A673 (cell line): ENCODE measurements around the gene SULT2B1. TPM values are rescaled to one million over a fixed set of nuclear protein-coding genes. Genes with fewer than 3 reads are reported as not detected.

Experiments
- BruUV-seq: library from RNA; stranded (reverse); fragments of 400-500 nt; replicated peaks from 2 replicates; lab custom pipeline; 2021; lab: Mats Ljungman, UMichigan
- CTCF ChIA-PET: fragments of 300-600 bp; sonication (Branson Sonifier 250); formaldehyde crosslinking; loops from one replicate; lab custom pipeline; 2022; ENCODE audit warnings: antibody characterized with exemption; lab: Charles Lee
- POLR2A ChIA-PET: fragments of 300-600 bp; sonication (Branson Sonifier 250); formaldehyde crosslinking; loops from one replicate; lab custom pipeline; 2022; ENCODE audit warnings: antibody characterized with exemption; ENCODE audit not compliant: low non-redundant PET; lab: Charles Lee
- DNase-seq: peaks from one replicate; pipeline ENCODE4 v3.0.0-alpha.2; 2015; ENCODE audit warnings: low spot score
- H3K27ac ChIP-seq: fragments of 200-600 bp; sonication (generic); 2 replicates; pipeline ENCODE4 v1.5.1; 2016; ENCODE audit warnings: mixed run types, low read depth, mild to moderate bottlenecking, mixed read lengths, antibody characterized with exemption, low read length; ENCODE audit not compliant: poor library complexity, severe bottlenecking
- H3K27me3 ChIP-seq: fragments of 200-600 bp; sonication (generic); replicated peaks from 2 replicates; pipeline ENCODE4 v1.6.1; 2017; ENCODE audit warnings: mixed run types, low read depth, mild to moderate bottlenecking, mixed read lengths, antibody characterized with exemption, low read length; ENCODE audit not compliant: insufficient read depth, poor library complexity
- H3K36me3 ChIP-seq: fragments of 200-600 bp; sonication (generic); 2 replicates; pipeline ENCODE4 v1.6.1; 2016; ENCODE audit warnings: mixed run types, mild to moderate bottlenecking, mixed read lengths, antibody characterized with exemption, low read length; ENCODE audit not compliant: insufficient read depth, poor library complexity, severe bottlenecking
- H3K4me1 ChIP-seq: fragments of 200-600 bp; sonication (generic); 2 replicates; pipeline ENCODE4 v1.6.1; 2017; ENCODE audit warnings: mixed run types, mild to moderate bottlenecking, mixed read lengths, antibody characterized with exemption, low read length; ENCODE audit not compliant: insufficient read depth, poor library complexity, severe bottlenecking
- H3K4me3 ChIP-seq: fragments of 200-600 bp; sonication (generic); 2 replicates; pipeline ENCODE4 v1.5.1; 2016; ENCODE audit warnings: low read depth, mixed run types, mild to moderate bottlenecking, mixed read lengths, low read length; ENCODE audit not compliant: poor library complexity, severe bottlenecking
- H3K9me3 ChIP-seq: fragments of 200-600 bp; sonication (generic); 2 replicates; pipeline ENCODE4 v1.6.1; 2016; ENCODE audit warnings: mixed run types, low read depth, mild to moderate bottlenecking, mixed read lengths, antibody characterized with exemption, low read length; ENCODE audit not compliant: poor library complexity, severe bottlenecking
- CTCF ChIP-seq: fragments of 300-800, 200-600 bp; sonication (generic); conservative IDR thresholded peaks from 2 replicates; pipeline ENCODE4 v1.5.1; 2017; ENCODE audit warnings: low read depth, mild to moderate bottlenecking, antibody characterized with exemption, low read length, moderate library complexity, mixed read lengths
- EZH2 ChIP-seq: fragments of 200-600 bp; sonication (generic); IDR thresholded peaks from 2 replicates; pipeline ENCODE4 v1.6.1; 2017; ENCODE audit warnings: borderline replicate concordance, low read depth, mild to moderate bottlenecking, mixed read lengths, antibody characterized with exemption, low read length; ENCODE audit not compliant: poor library complexity, severe bottlenecking
- intact Hi-C: fragments of 100-400 bp; cut with micrococcal nuclease; formaldehyde crosslinking; loops from one replicate; pipeline ENCODE4 v1.10.0; 2022; ENCODE audit not compliant: unreplicated experiment
- total RNA-seq: library from RNA; stranded (reverse); gene quantifications from 2 replicates; pipeline ENCODE4 v1.2.3, GENCODE V29; 2021

Gene SULT2B1
- total RNA-seq, 1 experiment from 2014 or later: 0.60 TPM

GRCh38 chr19:48635263-48635965 lies 83.4 kb downstream of the SULT2B1 start:
- Histone ChIP-seq H3K36me3 (peaks cover 19% of the 10 kb centered on the region), H3K27ac (peak overlapping the region; percentile 91), H3K4me3 (peak overlapping the region; percentile 67), H3K27me3 (no peaks in the 10 kb centered on the region), H3K9me3 (no peaks in the 10 kb centered on the region), H3K4me1 (peaks cover 48% of the 10 kb centered on the region)
- intact Hi-C loops: no loop called here
- POLR2A ChIA-PET: no interaction called here
- CTCF ChIA-PET: no interaction called here
- TF ChIP-seq CTCF: no peak
- TF ChIP-seq EZH2: no peak
- DNase-seq: peak; percentile 69
- no TSS peak for BruUV-seq

GRCh38 chr19:48635966-48636858 lies 84.2 kb downstream of the SULT2B1 start:
- Histone ChIP-seq H3K4me1 (peaks cover 40% of the 10 kb centered on the region), H3K9me3 (no peaks in the 10 kb centered on the region), H3K36me3 (peaks cover 18% of the 10 kb centered on the region), H3K27ac (peak overlapping the region; percentile 91), H3K4me3 (peak overlapping the region; percentile 67), H3K27me3 (no peaks in the 10 kb centered on the region)
- TF ChIP-seq EZH2: no peak
- no peak for TF ChIP-seq CTCF
- CTCF ChIA-PET: no interaction called here
- no TSS peak for BruUV-seq
- intact Hi-C loops: no loop called here
- POLR2A ChIA-PET: interaction anchor here (0.6 to 0.7 kb wide), 2 partner anchors 130 to 860 kb away, joined by 5 read pairs; no protein-coding TSS in a partner anchor
- DNase-seq: peak; percentile 48

GRCh38 chr19:48636859-48637448 lies 85.0 kb downstream of the SULT2B1 start, which contains the start of gene DBP:
Gene DBP, minus strand, starts transcription at chr19:48637379. Its CDS starts 385 bp downstream, at chr19:48636994.
- BruUV-seq: no TSS peak

More at GRCh38 chr19:48636859-48637448, 85.0 kb downstream of the SULT2B1 start, which contains the start of gene DBP:
- H3K4me3 ChIP-seq: peak within 1 kb of the TSS; percentile 67
- H3K27ac ChIP-seq: peak within 1 kb of the TSS; percentile 94
- no peaks in the 10 kb centered on the region for H3K27me3 ChIP-seq
- no peak for DNase-seq
- TF ChIP-seq EZH2 (no peak), CTCF (peak; percentile 22; the same call in 1 of the 2 replicates)
- peaks cover 37% of the 10 kb centered on the region for H3K4me1 ChIP-seq
- no peaks in the 10 kb centered on the region for H3K9me3 ChIP-seq
- intact Hi-C loops: no loop called here
- ChIA-PET POLR2A (interaction anchor here (0.6 to 0.7 kb wide), 2 partner anchors 131 to 859 kb away, joined by 5 read pairs; no protein-coding TSS in a partner anchor), CTCF (no interaction called here)
- peaks cover 11% of the 10 kb centered on the region for H3K36me3 ChIP-seq
